K562 (cell line): ENCODE measurements around the gene ACE. TPM values are rescaled to one million over a fixed set of nuclear protein-coding genes. Genes with fewer than 3 reads are reported as not detected.

Source experiments
- ZNF407 ChIP-seq: fragments of 450-650 bp; IDR thresholded peaks from 2 replicates; pipeline ENCODE4 v1.6.1; 2016; ENCODE audit warnings: low read depth
- polyA plus RNA-seq, 8 experiments: library from polyadenylated mRNA; depleted of rRNA in 4 of 8; stranded (reverse) in 5 of 8; unstranded in 3 of 8; fragments of >200 nt; fragmentation: Nextera tagmentation in 2 of 8; fragmentation: Illumina TruSeq in 1 of 8; extraction: Ambion mirVana in 2 of 8; extraction: Trizol in 1 of 8; gene quantifications; 2 replicates each; pipeline versions ENCODE4 v1.2.1 to v1.2.3, GENCODE V29; 2011 to 2014; ENCODE audit warnings: inconsistent platforms in 1 of 8, missing spikeins in 1 of 8
- total RNA-seq, 7 experiments: library from RNA; depleted of rRNA in 6 of 7; stranded (reverse); fragments of >200 nt in 6 of 7; fragmentation: Illumina TruSeq in 2 of 7; extraction: Trizol in 2 of 7; gene quantifications; 2 replicates each; pipeline versions ENCODE4 v1.2.1 to v1.2.3, GENCODE V29; 2011 to 2021; ENCODE audit warnings: low replicate concordance in 1 of 7

The ACE gene
- total and polyA plus RNA-seq, 9 of the 15 experiments (the other 6 are each of a cell fraction or from before 2014, with no cell fraction given): 0.07 to 2.5 (median 0.47) TPM; not detected in 1

GRCh38 chr17:63445571-63445953 lies 31.3 kb upstream of the ACE start (continued):
- no peak for TF ChIP-seq ZNF407
